ENCODE data around the gene PITX1. TPM values are rescaled to one million over a fixed set of nuclear protein-coding genes. Genes with fewer than 3 reads are reported as not detected.

Gene PITX1
- polyA plus RNA-seq, 3 donors: 0.09 TPM; not detected in 2

Other genes with a start within 250 kb of the PITX1 start
- 100 to 1,000 TPM in 1 of 3 donors, 10 to 100 TPM in 2; 78.1 to 106 (median 96.4) TPM for gene C5orf24, start 188.3 kb downstream of the PITX1 start, polyA plus RNA-seq (ENCODE audit: insufficient read length in 3 of 3)
- 10 to 100 TPM; 73.8 to 88.1 (median 84.9) TPM for gene TXNDC15, start 159.9 kb downstream of the PITX1 start, polyA plus RNA-seq (ENCODE audit: insufficient read length in 3 of 3)
- 10 to 100 TPM in 2 of 3 donors, 1 to 10 TPM in 1; 8.1 to 23.0 (median 16.5) TPM for gene PCBD2, start 129.1 kb downstream of the PITX1 start, polyA plus RNA-seq (ENCODE audit: insufficient read length in 3 of 3)
- 1 to 10 TPM; 1.0 to 1.8 (median 1.5) TPM for gene CATSPER3, start 66.3 kb downstream of the PITX1 start, polyA plus RNA-seq (ENCODE audit: insufficient read length in 3 of 3)